ENCODE data around the gene DDX23.
A peak's percentile ranks its signal among the peaks of the same experiment; 100 is the strongest.

Gene DDX23

GRCh38 chr12:48819986-48820725 is 31.8 kb downstream of the DDX23 start:
- Histone ChIP-seq H3K23ac (ENCODE audit: low read length in 2 of 2) (no peak overlapping the region), H2BK15ac (ENCODE audit: low read depth, poor library complexity, severe bottlenecking) (no peak overlapping the region), H2BK5ac (ENCODE audit: low read depth, low read length, poor library complexity, severe bottlenecking) (no peak overlapping the region), H3K36me3 (ENCODE audit: control insufficient read depth in 1 of 2, insufficient read depth in 2 of 2, low read depth in 1 of 2, low read length in 2 of 2) (peaks cover 21 to 27% of the 10 kb centered on the region in 2 experiments), H2BK120ac (ENCODE audit: low read depth, low read length) (no peak overlapping the region), H3K9me3 (ENCODE audit: control insufficient read depth, low read length) (no peaks in the 10 kb centered on the region), H3K9ac (ENCODE audit: low read length) (no peak overlapping the region), H3K4me1 (ENCODE audit: control insufficient read depth, insufficient read depth, low read depth, low read length) (peaks cover 23% of the 10 kb centered on the region), H4K91ac (ENCODE audit: low read length) (peak overlapping the region; percentile 1), H3K14ac (ENCODE audit: low read length in 2 of 2) (no peak overlapping the region), H3K27me3 (ENCODE audit: control insufficient read depth in 1 of 2, insufficient read depth in 1 of 2, low read length in 2 of 2) (no peaks in the 10 kb centered on the region), H3K27ac (ENCODE audit: low read length, poor library complexity, severe bottlenecking) (no peak overlapping the region), H2BK12ac (ENCODE audit: low read length in 2 of 2) (no peak overlapping the region), H2AK5ac (ENCODE audit: low read length, severe bottlenecking) (no peak overlapping the region), H3K4me3 (ENCODE audit: insufficient read depth in 1 of 2, low read depth in 1 of 2, low read length in 2 of 2) (no peak overlapping the region), H4K8ac (ENCODE audit: low read length) (no peak overlapping the region), H3K18ac (ENCODE audit: low read depth in 1 of 2, low read length in 2 of 2) (no peak overlapping the region), H3K4ac (ENCODE audit: low read depth in 1 of 2, low read length in 2 of 2) (no peak overlapping the region), H3K79me1 (replicated peaks; ENCODE audit: low read length, poor library complexity, severe bottlenecking) (peaks cover 38% of the 10 kb centered on the region), H2AFZ (ENCODE audit: low read depth, low read length) (no peak overlapping the region), H3K4me2 (ENCODE audit: low read length, poor library complexity, severe bottlenecking) (no peak overlapping the region)
- WGBS, result 67% methylated on average over 5 of the region's 5 CpGs
- no peak for DNase-seq

- Histone ChIP-seq H4K8ac (ENCODE audit: low read length) (no peak overlapping the region), H3K27ac (ENCODE audit: low read length, poor library complexity, severe bottlenecking) (no peak overlapping the region), H2AK5ac (ENCODE audit: low read length, severe bottlenecking) (no peak overlapping the region), H3K36me3 (ENCODE audit: control insufficient read depth in 1 of 2, insufficient read depth in 2 of 2, low read depth in 1 of 2, low read length in 2 of 2) (peaks cover 10 to 15% of the 10 kb centered on the region in 2 experiments), H3K14ac (ENCODE audit: low read length in 2 of 2) (peak overlapping the region in 1 of 2 experiments; percentile 45), H2BK120ac (ENCODE audit: low read depth, low read length) (no peak overlapping the region), H4K91ac (ENCODE audit: low read length) (peak overlapping the region; percentile 59), H3K27me3 (ENCODE audit: control insufficient read depth in 1 of 2, insufficient read depth in 1 of 2, low read length in 2 of 2) (no peaks in the 10 kb centered on the region), H3K4ac (ENCODE audit: low read depth in 1 of 2, low read length in 2 of 2) (peak overlapping the region in 1 of 2 experiments; percentile 53), H2BK15ac (ENCODE audit: low read depth, poor library complexity, severe bottlenecking) (no peak overlapping the region), H3K79me1 (replicated peaks; ENCODE audit: low read length, poor library complexity, severe bottlenecking) (peaks cover 42% of the 10 kb centered on the region), H2BK12ac (ENCODE audit: low read length in 2 of 2) (no peak overlapping the region), H3K23ac (ENCODE audit: low read length in 2 of 2) (no peak overlapping the region), H3K18ac (ENCODE audit: low read depth in 1 of 2, low read length in 2 of 2) (no peak overlapping the region), H2BK5ac (ENCODE audit: low read depth, low read length, poor library complexity, severe bottlenecking) (no peak overlapping the region), H3K9ac (ENCODE audit: low read length) (peak overlapping the region; percentile 58), H2AFZ (ENCODE audit: low read depth, low read length) (no peak overlapping the region), H3K4me2 (ENCODE audit: low read length, poor library complexity, severe bottlenecking) (peak overlapping the region; percentile 88), H3K4me3 (ENCODE audit: insufficient read depth in 1 of 2, low read depth in 1 of 2, low read length in 2 of 2) (peak overlapping the region; percentile 72 to 79), H3K9me3 (ENCODE audit: control insufficient read depth, low read length) (no peaks in the 10 kb centered on the region), H3K4me1 (ENCODE audit: control insufficient read depth, insufficient read depth, low read depth, low read length) (peaks cover 24% of the 10 kb centered on the region)
- peak; percentile 17 for DNase-seq
- WGBS, result 16% methylated on average over 32 of the region's 37 CpGs
Observed at GRCh38 chr12:48818831-48819590, 33.0 kb downstream of the DDX23 start.

GRCh38 chr12:48817873-48818830 is 33.8 kb downstream of the DDX23 start, which contains the start of gene CACNB3:
CACNB3 (plus strand) TSS chr12:48818496; CDS start chr12:48818930, 434 bp downstream.
- H4K91ac ChIP-seq (ENCODE audit: low read length), result peak within 1 kb of the TSS; percentile 87
- peak within 1 kb of the TSS in 1 of 2 experiments; percentile 10 for H3K23ac ChIP-seq (ENCODE audit: low read length in 2 of 2)
- H3K27me3 ChIP-seq (ENCODE audit: control insufficient read depth in 1 of 2, insufficient read depth in 1 of 2, low read length in 2 of 2), result no peaks in the 10 kb centered on the region
- peaks cover 43% of the 10 kb centered on the region for H3K79me1 ChIP-seq (replicated peaks; ENCODE audit: low read length, poor library complexity, severe bottlenecking)
- H3K14ac ChIP-seq (ENCODE audit: low read length in 2 of 2), result peak within 1 kb of the TSS in 1 of 2 experiments; percentile 78
- peaks cover under 1 to 7% of the 10 kb centered on the region in 2 experiments for H3K36me3 ChIP-seq (ENCODE audit: control insufficient read depth in 1 of 2, insufficient read depth in 2 of 2, low read depth in 1 of 2, low read length in 2 of 2)
- peak within 1 kb of the TSS; percentile 12 to 74 for H2BK12ac ChIP-seq (ENCODE audit: low read length in 2 of 2)
- peak within 1 kb of the TSS; percentile 27 for H2BK120ac ChIP-seq (ENCODE audit: low read depth, low read length)
- H3K9ac ChIP-seq (ENCODE audit: low read length), result peak within 1 kb of the TSS; percentile 58
- H3K4me1 ChIP-seq (ENCODE audit: control insufficient read depth, insufficient read depth, low read depth, low read length), result peaks cover 30% of the 10 kb centered on the region
- WGBS, result 2% methylated on average over 55 of the region's 79 CpGs
- no peaks in the 10 kb centered on the region for H3K9me3 ChIP-seq (ENCODE audit: control insufficient read depth, low read length)
- H3K27ac ChIP-seq (ENCODE audit: low read length, poor library complexity, severe bottlenecking), result no peak within 1 kb of the TSS
- H3K4ac ChIP-seq (ENCODE audit: low read depth in 1 of 2, low read length in 2 of 2), result peak within 1 kb of the TSS; percentile 15 to 82
- peak within 1 kb of the TSS; percentile 90 for H4K8ac ChIP-seq (ENCODE audit: low read length)
- peak within 1 kb of the TSS; percentile 45 for H2AK5ac ChIP-seq (ENCODE audit: low read length, severe bottlenecking)
- peak within 1 kb of the TSS; percentile 30 to 81 for H3K18ac ChIP-seq (ENCODE audit: low read depth in 1 of 2, low read length in 2 of 2)
- DNase-seq, result peak; percentile 66
- no peak within 1 kb of the TSS for H2BK5ac ChIP-seq (ENCODE audit: low read depth, low read length, poor library complexity, severe bottlenecking)
- peak within 1 kb of the TSS; percentile 72 to 79 for H3K4me3 ChIP-seq (ENCODE audit: insufficient read depth in 1 of 2, low read depth in 1 of 2, low read length in 2 of 2)
- peak within 1 kb of the TSS; percentile 32 for H2AFZ ChIP-seq (ENCODE audit: low read depth, low read length)
- H3K4me2 ChIP-seq (ENCODE audit: low read length, poor library complexity, severe bottlenecking), result peak within 1 kb of the TSS; percentile 88
- H2BK15ac ChIP-seq (ENCODE audit: low read depth, poor library complexity, severe bottlenecking), result peak within 1 kb of the TSS; percentile 50
